GM19099 (cell line): ENCODE data around the gene SH3D19.

Experiments
- POLR2A ChIP-seq: IDR thresholded peaks from 3 replicates; pipeline ENCODE4 v1.6.1; 2011; ENCODE audit warnings: low read depth; ENCODE audit not compliant: insufficient read length; ENCODE audit errors: extremely low read depth

SH3D19 gene

DNA sequence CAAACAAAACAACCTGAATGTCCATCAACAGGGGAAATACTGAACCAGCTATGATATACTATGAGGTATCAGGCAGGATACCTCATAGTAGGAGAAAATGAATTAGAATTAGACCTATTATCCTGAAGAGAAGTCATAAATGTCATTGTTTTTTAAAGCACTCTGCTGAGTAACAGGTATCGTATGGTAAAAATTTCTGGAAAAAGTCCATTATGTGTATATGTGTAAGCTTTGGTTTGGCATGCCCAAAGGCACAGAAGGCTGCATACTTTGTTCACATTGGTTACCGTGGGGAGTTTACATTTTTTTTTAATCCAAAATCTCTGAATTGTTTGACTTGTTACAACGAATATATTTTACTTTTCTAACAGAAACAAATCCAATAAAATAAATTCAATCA is 155.5 kb downstream of the SH3D19 start:
- TF ChIP-seq POLR2A: no peak

DNA sequence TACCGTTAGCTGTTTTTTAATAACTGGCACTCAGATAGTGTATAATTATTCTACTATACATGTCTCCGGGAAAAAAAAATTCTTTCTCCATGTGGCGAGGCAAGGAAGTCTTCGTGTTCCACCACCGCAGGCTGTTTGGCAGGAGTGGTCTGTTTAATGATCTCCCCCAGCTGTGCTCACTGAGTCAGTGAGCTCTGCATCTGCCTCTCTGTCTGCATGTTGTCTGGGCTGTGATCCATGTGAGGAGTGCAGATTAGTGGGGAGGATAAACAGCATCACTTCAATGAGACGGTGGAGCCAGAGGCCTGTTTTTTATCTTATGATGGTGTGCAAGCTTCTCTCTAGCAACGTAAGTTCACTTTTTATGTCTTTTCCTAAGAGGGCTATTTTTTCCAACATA is 156.2 kb downstream of the SH3D19 start:
- TF ChIP-seq POLR2A: no peak

DNA sequence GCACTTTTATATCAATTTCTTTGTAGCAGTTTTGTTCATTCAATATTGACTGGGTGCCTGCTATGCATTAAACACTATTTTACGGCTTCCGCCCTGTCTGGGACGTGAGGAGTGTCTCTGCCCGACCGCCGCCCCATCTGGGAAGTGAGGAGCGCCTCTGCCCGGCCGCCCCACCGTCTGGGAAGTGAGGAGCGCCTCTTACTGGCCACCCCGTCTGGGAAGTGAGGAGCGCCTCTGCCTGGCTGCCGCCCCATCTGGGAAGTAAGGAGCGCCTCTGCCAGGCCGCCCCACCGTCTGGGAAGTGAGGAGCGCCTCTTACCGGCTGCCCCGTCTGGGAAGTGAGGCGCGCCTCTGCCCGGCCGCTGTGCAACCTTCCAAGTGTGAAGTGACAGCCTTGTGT is 157.8 kb downstream of the SH3D19 start:
- TF ChIP-seq POLR2A: no peak

DNA sequence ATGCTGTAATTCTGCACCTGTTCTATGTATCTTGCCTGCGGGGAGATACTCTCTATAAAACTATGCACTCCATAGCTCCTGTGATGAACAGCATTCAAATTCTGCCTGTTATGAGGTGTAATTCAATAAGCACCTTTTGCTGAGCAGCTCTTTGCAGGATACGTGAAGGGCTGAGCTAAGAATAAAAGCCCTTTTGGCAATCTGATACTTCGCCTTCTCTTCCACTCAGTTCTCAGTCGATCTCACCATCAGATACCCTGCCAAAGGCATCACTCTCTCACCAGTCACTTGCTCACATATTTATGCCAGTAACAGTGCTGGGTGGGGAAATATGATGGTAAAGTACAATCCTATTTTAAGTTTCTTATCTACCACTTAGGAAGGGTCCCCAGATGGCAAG is 158.8 kb downstream of the SH3D19 start:
- TF ChIP-seq POLR2A: no peak

DNA sequence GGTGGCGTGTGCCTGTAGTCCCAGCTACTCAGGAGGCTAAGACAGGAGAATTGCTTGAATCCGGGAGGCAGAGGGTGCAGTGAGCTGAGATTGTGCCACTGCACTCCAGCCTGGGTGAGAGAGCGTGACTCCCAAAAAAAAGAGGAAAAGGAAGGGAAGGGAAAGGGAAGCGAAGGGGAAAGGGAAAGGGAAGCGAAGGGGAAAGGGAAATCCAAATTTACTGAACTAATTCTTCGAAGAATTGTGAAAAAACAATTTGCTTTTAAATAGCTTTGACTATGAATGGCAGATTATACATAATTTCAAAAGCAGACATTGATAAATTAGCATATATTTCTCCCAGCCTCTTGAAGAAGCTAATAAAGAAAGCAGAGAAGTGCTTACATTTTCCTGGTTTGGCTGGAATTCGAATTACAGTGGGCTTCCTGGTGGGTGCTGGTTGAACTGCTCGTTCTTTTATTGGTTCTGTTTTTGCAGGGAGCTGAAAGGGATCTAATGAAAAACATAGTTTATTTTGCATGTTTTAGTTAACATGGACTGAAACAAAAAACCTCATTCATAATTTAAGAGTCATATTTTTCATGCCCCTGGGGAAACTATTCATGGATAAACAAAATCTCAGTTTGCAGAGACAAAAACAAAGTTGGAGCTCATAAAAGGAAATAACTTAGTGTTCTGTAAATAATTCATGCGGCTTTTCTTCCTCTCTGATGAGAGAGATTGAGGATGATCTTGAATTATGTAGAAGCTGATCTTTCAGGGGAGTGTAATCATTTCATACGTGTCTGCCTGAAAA is 160.0 kb downstream of the SH3D19 start:
- TF ChIP-seq POLR2A: no peak

DNA sequence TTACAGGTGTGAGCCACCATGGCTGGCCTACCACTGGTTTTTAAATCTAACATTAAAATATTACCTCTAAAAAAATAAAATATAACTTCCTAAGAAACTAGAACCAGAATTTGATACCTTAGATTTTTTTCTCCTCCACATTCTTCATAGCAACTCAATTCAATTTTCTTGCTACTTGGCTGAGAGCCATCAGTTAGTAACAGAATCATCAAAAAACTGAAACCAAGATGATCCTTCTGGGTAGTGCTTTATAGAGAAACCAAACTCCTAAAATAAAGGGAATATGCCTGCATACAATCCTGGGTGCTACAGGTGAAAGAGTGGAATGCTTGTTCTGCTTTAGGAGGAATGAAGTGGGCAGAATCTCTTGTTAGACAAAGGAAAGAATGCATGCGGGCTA is 161.6 kb downstream of the SH3D19 start:
- TF ChIP-seq POLR2A: no peak

DNA sequence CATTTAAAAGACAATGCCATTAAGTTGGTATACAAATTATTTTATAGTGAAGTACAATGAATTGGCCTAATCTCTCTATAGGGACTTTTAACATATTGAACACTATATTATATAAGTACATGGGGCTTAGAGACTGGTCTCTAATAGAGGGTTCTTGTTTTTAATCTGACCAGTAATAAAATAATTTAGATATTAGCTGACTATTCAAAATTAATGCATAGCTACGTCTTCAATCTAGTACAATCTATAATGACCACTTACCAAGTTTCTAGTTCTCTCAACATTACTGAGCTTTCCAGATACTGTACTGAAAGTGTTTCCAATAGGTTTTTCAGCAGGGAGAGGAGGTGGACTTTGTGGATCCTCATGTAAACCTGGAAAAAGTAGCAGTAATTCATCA is 166.4 kb downstream of the SH3D19 start:
- TF ChIP-seq POLR2A: no peak

DNA sequence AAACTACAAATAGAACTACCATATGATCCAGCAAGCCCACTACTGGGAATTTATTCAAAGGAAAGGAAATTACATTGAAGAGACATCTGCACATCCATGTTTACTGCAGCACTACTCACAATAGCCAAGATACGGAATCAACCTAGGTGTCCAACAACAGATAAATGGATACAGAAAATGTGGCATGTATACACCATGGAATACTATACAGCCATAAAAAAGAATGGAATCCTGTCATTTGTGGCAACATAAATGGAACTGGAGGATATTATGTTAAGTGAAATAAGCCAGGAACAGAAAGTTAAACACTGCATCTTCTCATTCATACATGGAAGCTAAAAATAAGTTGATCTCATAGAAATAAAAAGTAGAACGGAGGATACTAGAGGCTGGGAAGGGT is 167.9 kb downstream of the SH3D19 start:
- no peak for TF ChIP-seq POLR2A

DNA sequence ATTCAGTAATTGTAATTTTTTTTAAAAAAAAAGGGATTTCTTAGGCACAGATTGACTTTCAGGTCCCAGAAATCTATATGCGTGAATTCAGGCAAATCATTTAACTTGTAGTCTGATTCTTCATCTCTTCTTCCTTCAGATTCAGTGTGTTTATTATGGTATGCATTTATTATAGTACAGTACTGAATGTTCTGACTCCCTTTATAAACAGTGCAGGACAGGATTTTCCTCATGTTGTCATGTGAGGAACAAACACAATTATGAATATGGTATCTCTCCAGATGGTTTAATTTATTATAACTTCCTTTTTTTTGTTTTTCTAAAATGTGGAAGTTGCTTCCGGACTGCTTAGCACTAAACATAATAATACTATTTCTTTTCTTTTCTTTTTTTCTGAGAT is 171.8 kb downstream of the SH3D19 start:
- TF ChIP-seq POLR2A: no peak

DNA sequence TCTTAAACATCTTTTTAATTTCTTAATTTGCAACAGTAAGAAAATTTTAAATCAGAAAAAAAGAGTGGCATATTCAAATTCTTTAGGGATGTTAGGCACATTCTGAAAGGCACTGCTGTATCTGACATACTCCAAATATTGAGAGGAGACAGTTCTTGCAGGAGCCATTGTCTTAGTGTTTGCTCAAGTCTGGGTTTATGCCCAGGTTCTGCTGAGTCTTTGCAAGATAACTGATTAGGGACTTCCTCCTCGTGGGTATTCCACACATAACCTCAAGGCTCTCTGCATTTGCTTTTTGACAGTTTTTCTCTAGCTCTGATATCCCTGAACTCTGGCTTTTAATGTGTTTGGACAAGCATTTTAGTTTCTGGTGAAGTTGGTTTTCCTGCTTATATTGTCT is 173.4 kb downstream of the SH3D19 start:
- no peak for TF ChIP-seq POLR2A

DNA sequence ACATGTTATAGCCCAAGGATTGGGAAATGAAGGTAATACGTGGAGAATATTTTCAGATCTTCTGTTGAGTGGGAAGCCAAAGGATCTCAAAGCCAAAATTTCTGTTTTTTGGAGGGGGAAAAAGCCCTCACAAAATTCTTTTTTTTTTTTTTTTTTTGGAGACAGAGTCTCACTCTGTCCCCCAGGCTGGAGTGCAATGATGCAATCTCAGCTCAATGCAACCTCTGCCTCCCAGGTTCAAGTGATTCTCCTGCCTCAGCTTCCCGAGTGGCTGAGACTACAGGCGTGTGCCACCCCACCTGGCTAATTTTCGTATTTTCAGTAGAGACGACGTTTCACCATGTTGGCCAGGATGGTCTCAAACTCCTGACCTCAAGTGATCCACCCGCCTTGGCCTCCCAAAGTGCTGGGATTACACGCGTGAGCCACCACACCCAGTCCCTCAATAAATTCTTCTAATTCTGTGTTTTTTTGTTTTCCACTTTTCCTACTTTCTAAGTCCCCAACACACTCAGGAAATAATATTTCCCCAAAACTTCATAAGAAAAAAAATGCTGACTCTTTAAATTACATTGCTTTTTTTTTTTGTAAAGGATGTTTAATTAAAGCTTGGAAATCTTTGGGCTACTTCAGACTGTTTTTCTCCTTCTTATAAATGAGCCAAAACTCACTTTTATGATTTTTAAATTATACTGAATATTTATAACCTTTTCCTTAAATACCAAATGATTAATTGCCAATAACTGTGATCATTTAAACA is 174.4 kb downstream of the SH3D19 start:
- no peak for TF ChIP-seq POLR2A

DNA sequence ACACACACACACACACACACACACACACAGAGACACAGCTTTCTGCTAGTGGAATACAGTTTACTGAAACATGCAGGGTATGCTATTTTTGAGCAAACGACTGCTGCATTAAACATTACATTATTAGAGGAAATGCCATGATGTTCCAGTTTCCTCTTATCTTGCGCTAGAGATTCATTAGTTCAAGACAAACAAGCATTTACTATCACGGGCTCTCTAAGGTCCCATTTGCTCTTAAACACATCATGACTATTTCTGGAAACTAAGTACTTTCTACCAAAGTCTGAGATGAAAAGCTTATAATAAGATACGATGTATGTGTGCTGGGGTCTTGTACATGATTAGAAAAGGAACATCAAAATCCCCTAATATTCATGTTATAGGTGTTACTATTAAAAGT is 177.1 kb downstream of the SH3D19 start:
- no peak for TF ChIP-seq POLR2A

DNA sequence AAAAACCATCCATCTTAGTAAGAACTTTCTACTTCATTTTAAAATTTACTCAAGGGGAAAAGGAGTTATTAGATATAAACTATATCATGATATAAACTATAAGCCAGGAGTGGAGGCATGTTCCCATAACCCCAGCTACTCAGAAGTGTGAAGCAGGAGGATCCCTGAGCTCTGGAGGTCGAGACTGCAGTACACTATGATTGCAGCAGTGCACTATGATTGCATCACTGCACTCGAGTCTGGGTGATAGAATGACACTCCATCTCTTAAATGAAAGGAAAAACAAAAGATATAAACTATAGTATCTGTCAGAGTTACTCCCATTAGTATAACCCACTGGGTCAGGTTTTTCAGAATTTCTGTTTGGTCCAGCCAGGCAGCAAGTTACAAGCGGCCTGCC is 178.4 kb downstream of the SH3D19 start:
- no peak for TF ChIP-seq POLR2A

DNA sequence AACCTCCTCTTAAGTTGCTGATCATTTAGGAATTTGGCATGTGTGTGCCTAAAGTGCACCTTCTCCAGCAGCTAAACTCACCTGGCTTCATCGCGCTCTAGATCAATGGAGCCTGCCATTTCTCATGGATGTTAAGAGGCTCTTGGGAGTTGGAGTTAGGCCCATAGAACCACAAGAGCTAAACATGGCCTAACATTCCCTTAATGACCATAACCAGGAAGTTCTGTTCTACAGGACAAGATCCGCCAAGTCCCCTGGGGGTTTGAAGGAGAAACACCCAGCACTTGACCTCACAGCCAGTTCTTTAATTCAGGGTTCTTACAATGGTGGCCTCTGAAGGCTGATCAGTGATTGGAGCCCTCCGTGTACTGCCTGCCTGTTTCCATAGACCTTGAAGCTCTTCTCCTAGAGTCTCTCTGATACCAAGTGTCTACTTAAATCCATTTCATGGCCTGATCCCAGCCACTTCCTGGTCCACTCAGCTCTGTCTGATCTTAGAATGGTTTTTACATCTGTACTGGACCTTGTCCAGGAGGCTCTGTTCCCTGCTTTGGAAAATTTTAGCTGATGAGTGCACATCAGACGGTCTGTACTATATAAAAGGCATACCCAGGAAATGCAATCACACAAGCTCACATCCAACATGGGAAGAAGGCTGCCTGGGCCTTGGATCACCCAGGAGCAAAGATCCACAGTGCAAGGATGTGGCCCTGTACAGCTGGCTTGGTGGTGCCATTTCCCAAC is 180.9 kb downstream of the SH3D19 start:
- TF ChIP-seq POLR2A: no peak

DNA sequence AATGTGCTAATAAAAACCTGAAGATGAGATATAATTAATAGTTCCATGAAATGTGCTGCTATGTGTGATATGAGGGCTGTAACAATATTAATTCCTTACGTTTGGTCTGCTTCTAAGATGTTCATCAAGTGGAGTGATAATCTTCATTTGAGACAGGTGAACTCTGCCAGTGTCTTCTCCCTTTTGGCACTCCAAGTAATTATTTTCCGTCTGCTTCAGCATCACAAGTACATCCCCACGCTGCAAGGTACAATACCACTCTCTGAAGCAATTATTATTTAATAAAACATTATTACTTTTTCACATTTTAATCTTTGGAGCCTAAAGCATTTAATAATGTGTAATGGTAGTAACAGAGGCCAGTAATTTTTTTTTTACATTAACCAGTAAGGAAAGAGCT is 181.6 kb downstream of the SH3D19 start:
- TF ChIP-seq POLR2A: no peak

DNA sequence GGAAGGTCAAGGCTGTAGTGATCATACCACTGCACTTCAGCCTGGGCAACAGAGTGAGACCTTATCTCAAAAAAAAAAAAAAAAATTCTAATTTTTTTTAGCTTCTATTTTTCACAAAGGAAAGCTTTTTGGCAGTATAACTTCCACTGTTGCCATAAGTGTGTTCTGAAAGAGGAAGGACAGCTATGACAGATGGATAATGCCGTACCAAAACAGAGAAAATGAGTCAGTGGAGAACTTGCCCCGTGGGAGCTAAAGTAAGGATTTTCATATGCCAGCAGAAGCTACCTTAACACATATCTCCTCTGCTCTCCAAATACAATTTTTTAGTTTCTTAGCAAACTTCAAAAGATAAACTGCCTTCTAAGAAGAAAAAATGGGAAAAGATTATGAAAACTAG is 182.2 kb downstream of the SH3D19 start:
- no peak for TF ChIP-seq POLR2A
